Gastrocnemius medialis (tissue), 4 donors: Measurements from ENCODE around the gene UBAP2L. TPM values are rescaled to one million over a fixed set of nuclear protein-coding genes. Genes with fewer than 3 reads are reported as not detected.
"Not testable (repeated sequence)": the region's sequence is repeated elsewhere in the genome, so short reads cannot be mapped to it uniquely, and the experiment has no call there.

Source experiments
- ATAC-seq, 2 donors: fragments of 150-250 bp; one replicate each; pipeline ENCODE4 v1.9.1; 2016
- DNase-seq, 2 donors: peaks; one replicate each; pipeline ENCODE4 v3.0.0-alpha.2; 2019
- H3K27ac ChIP-seq, 4 donors: fragments of 200-600 bp; sonication (generic); 1 replicate in 1 of 4; 2 replicates in 3 of 4; pipeline ENCODE4 v1.5.1; 2016 to 2018; ENCODE audit warnings: mild to moderate bottlenecking in 2 of 4, moderate library complexity in 1 of 4
- H3K27me3 ChIP-seq, 3 donors: fragments of 200-600 bp; sonication (generic) in 2 of 3; 1 replicate in 1 of 3; 2 replicates in 2 of 3; pipeline versions ENCODE4 v1.5.1 to v1.6.0; 2016 to 2019; ENCODE audit warnings: mild to moderate bottlenecking in 1 of 3, moderate library complexity in 1 of 3
- H3K36me3 ChIP-seq, 2 donors: fragments of 200-600 bp; sonication (generic) in 1 of 2; one replicate each; pipeline ENCODE4 v1.5.1; 2017 to 2018
- H3K4me1 ChIP-seq, 2 donors: fragments of 200-600 bp; sonication (generic) in 1 of 2; one replicate each; pipeline ENCODE4 v1.5.1; 2016 to 2017; ENCODE audit warnings: mild to moderate bottlenecking in 2 of 2
- H3K4me3 ChIP-seq, 4 donors: fragments of 200-600 bp; sonication (generic) in 3 of 4; 1 replicate in 1 of 4; 2 replicates in 3 of 4; pipeline ENCODE4 v1.5.1; 2016 to 2019; ENCODE audit warnings: mild to moderate bottlenecking in 2 of 4
- H3K9me3 ChIP-seq, 3 donors: fragments of 200-600 bp; sonication (generic) in 2 of 3; 1 replicate in 1 of 3; 2 replicates in 2 of 3; pipeline ENCODE4 v1.5.1; 2016 to 2019
- CTCF ChIP-seq, 5 experiments: fragments of 450-650 bp in 3 of 5; fragments of 200-600 bp in 2 of 5; sonication (generic) in 2 of 5; IDR thresholded peaks in 4 of 5; conservative IDR thresholded peaks in 1 of 5; 1 replicate in 4 of 5; 2 replicates in 1 of 5; pipeline ENCODE4 v1.5.1; 2016 to 2019; ENCODE audit warnings: antibody characterized with exemption in 5 of 5, mild to moderate bottlenecking in 3 of 5, moderate library complexity in 3 of 5
- POLR2A ChIP-seq, 2 donors: fragments of 450-650 bp; IDR thresholded peaks; one replicate each; pipeline ENCODE4 v1.6.1; 2017; ENCODE audit warnings: antibody characterized with exemption in 2 of 2, mild to moderate bottlenecking in 2 of 2, moderate library complexity in 2 of 2
- in situ Hi-C, 4 donors: fragments of 200-750 bp; cut with MboI; loops; one replicate each; pipeline versions ENCODE4 v1.15.0 to v1.8.0; 2017; ENCODE audit warnings: low sequenced_read_pairs in 4 of 4
- intact Hi-C: fragments of 100-400 bp; cut with DNase I; formaldehyde crosslinking; loops from one replicate; pipeline ENCODE4 v1.15.1; 2023; ENCODE audit warnings: low total_unique reads
- total RNA-seq, 4 donors: library from RNA; depleted of rRNA; stranded (reverse); fragments of >200 nt; gene quantifications; one replicate each; pipeline versions ENCODE4 v1.1.0 to v1.2.3, GENCODE V29; 2016

Gene UBAP2L
- total RNA-seq, 4 donors from 2014 or later: 38.5 to 72.8 (median 50.8) TPM

GRCh38 chr1:154301582-154301981, 80.8 kb downstream of the UBAP2L start:
- in situ Hi-C loops (loop anchor here in 1 of 4 donors (25.0 kb wide), 1 partner anchor 289 kb away; no protein-coding TSS in a partner anchor), intact Hi-C loops (no loop called here)
- Histone ChIP-seq H3K27ac (no peak overlapping the region), H3K36me3 (no peaks in the 10 kb centered on the region), H3K4me1 (no peaks in the 10 kb centered on the region), H3K9me3 (no peaks in the 10 kb centered on the region), H3K27me3 (no peaks in the 10 kb centered on the region), H3K4me3 (no peak overlapping the region)
- ATAC-seq (no peak), DNase-seq (no peak)
- TF ChIP-seq POLR2A (IDR thresholded peaks at IDR 0.05) (no peak), CTCF (IDR thresholded peaks at IDR 0.05 in 4 of 5, conservative IDR thresholded peaks at IDR 0.05 in 1 of 5) (no peak)

GRCh38 chr1:154304664-154305337, 84.0 kb downstream of the UBAP2L start:
- no peaks in the 10 kb centered on the region for H3K36me3 ChIP-seq
- no peaks in the 10 kb centered on the region for H3K9me3 ChIP-seq
- H3K4me3 ChIP-seq: no peak overlapping the region
- no peaks in the 10 kb centered on the region for H3K4me1 ChIP-seq
- DNase-seq: no peak
- intact Hi-C loops: no loop called here
- ATAC-seq: no peak
- no peaks in the 10 kb centered on the region for H3K27me3 ChIP-seq
- H3K27ac ChIP-seq: no peak overlapping the region
- in situ Hi-C loops: loop anchor here in 1 of 4 donors (25.0 kb wide), 1 partner anchor 292 kb away; no protein-coding TSS in a partner anchor
- TF ChIP-seq CTCF (IDR thresholded peaks at IDR 0.05 in 4 of 5, conservative IDR thresholded peaks at IDR 0.05 in 1 of 5) (no peak), POLR2A (IDR thresholded peaks at IDR 0.05) (no peak)

- DNase-seq (no peak), ATAC-seq (no peak)
- H3K36me3 ChIP-seq: no peaks in the 10 kb centered on the region
- no peaks in the 10 kb centered on the region for H3K27me3 ChIP-seq
- no peaks in the 10 kb centered on the region for H3K9me3 ChIP-seq
- H3K27ac ChIP-seq: no peak overlapping the region
- no peaks in the 10 kb centered on the region for H3K4me1 ChIP-seq
- H3K4me3 ChIP-seq: no peak overlapping the region
- no peak for TF ChIP-seq CTCF (IDR thresholded peaks at IDR 0.05 in 4 of 5, conservative IDR thresholded peaks at IDR 0.05 in 1 of 5)
- TF ChIP-seq POLR2A (IDR thresholded peaks at IDR 0.05): no peak
- intact Hi-C loops: no loop called here
- in situ Hi-C loops: loop anchor here in 1 of 4 donors (25.0 kb wide), 1 partner anchor 294 kb away; no protein-coding TSS in a partner anchor
Observed at GRCh38 chr1:154306151-154306550, 85.4 kb downstream of the UBAP2L start.

GRCh38 chr1:154307670-154308270, 87.0 kb downstream of the UBAP2L start:
- intact Hi-C loops, H3K4me3 ChIP-seq, H3K9me3 ChIP-seq, DNase-seq, H3K4me1 ChIP-seq, H3K27me3 ChIP-seq, ATAC-seq, H3K27ac ChIP-seq, H3K36me3 ChIP-seq: not testable (repeated sequence)
- in situ Hi-C loops: loop anchor here in 1 of 4 donors (25.0 kb wide), 1 partner anchor 295 kb away; no protein-coding TSS in a partner anchor

- in situ Hi-C loops: loop anchor here in 1 of 4 donors (25.0 kb wide), 1 partner anchor 297 kb away; no protein-coding TSS in a partner anchor
- intact Hi-C loops, H3K4me3 ChIP-seq, H3K27ac ChIP-seq, DNase-seq, H3K36me3 ChIP-seq, H3K4me1 ChIP-seq, ATAC-seq, H3K27me3 ChIP-seq, H3K9me3 ChIP-seq: not testable (repeated sequence)
Observed at GRCh38 chr1:154309136-154309535, 88.4 kb downstream of the UBAP2L start.

GRCh38 chr1:154312229-154313065, 91.7 kb downstream of the UBAP2L start:
- H3K27ac ChIP-seq, H3K4me3 ChIP-seq, intact Hi-C loops, ATAC-seq, DNase-seq, H3K4me1 ChIP-seq, H3K27me3 ChIP-seq, H3K9me3 ChIP-seq, H3K36me3 ChIP-seq: not testable (repeated sequence)
- in situ Hi-C loops: loop anchor here in 1 of 4 donors (25.0 kb wide), 1 partner anchor 300 kb away; no protein-coding TSS in a partner anchor
